ENCODE measurements around the gene LRRC28.

DNA sequence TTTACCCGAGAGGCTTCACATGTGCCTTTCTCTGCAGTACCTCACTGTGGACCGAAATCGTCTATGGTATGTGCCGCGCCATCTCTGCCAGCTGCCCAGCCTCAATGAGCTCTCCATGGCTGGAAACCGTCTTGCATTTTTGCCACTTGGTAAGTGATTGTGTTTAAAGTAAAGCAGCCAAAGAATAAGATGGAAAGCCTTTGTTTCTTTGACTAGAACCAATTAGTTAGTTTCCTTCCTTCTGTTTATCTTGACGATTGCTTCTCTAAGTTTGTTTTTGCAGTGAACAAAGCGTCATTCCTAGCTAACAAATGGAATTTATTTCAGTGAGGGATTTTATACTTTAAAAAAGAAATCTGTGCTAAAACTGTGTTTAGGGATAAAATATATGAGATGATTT is 82.7 kb downstream of the LRRC28 start:
- TF ChIP-seq, protein P1, sequence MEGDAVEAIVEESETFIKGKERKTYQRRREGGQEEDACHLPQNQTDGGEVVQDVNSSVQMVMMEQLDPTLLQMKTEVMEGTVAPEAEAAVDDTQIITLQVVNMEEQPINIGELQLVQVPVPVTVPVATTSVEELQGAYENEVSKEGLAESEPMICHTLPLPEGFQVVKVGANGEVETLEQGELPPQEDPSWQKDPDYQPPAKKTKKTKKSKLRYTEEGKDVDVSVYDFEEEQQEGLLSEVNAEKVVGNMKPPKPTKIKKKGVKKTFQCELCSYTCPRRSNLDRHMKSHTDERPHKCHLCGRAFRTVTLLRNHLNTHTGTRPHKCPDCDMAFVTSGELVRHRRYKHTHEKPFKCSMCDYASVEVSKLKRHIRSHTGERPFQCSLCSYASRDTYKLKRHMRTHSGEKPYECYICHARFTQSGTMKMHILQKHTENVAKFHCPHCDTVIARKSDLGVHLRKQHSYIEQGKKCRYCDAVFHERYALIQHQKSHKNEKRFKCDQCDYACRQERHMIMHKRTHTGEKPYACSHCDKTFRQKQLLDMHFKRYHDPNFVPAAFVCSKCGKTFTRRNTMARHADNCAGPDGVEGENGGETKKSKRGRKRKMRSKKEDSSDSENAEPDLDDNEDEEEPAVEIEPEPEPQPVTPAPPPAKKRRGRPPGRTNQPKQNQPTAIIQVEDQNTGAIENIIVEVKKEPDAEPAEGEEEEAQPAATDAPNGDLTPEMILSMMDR (IDR thresholded peaks at IDR 0.05) = no peak
- TF ChIP-seq POLR2A (IDR thresholded peaks at IDR 0.05) = no peak
- TF ChIP-seq POLR2AphosphoS5 (IDR thresholded peaks at IDR 0.05) = no peak
- TF ChIP-seq EP300 (IDR thresholded peaks at IDR 0.05) = no peak

Data from upper lobe of left lung (tissue), 4 donors.